CD14-positive monocyte (primary cell): ENCODE measurements around the gene LIMK1. TPM values are rescaled to one million over a fixed set of nuclear protein-coding genes. Genes with fewer than 3 reads are reported as not detected.

ENCODE experiments used
- DNase-seq, 3 donors: peaks; one replicate each; pipeline ENCODE4 v3.0.0-alpha.2; 2011 to 2022
- H2AFZ ChIP-seq: 2 replicates; pipeline ENCODE4 v1.6.0; 2012; ENCODE audit warnings: mild to moderate bottlenecking, low read depth, low read length, inconsistent platforms; ENCODE audit not compliant: insufficient read depth, poor library complexity, severe bottlenecking
- H3K27ac ChIP-seq, 2 donors: 1 replicate in 1 of 2; 2 replicates in 1 of 2; pipeline ENCODE4 v1.5.1; 2012 to 2013; ENCODE audit warnings: low read length in 2 of 2, control low read depth in 1 of 2, inconsistent platforms in 1 of 2, low read depth in 1 of 2, mild to moderate bottlenecking in 1 of 2
- H3K27me3 ChIP-seq, 2 donors: one replicate each; pipeline versions ENCODE4 v1.6.0 to v1.6.1; 2011 to 2013; ENCODE audit warnings: low read length in 2 of 2; ENCODE audit not compliant: control insufficient read depth in 2 of 2, insufficient read depth in 2 of 2
- H3K36me3 ChIP-seq, 2 donors: replicated peaks in 1 of 2; 1 replicate in 1 of 2; 2 replicates in 1 of 2; pipeline versions ENCODE4 v1.5.1 to v1.6.1; 2012 to 2013; ENCODE audit warnings: low read length in 2 of 2, control low read depth in 1 of 2, inconsistent platforms in 1 of 2, mild to moderate bottlenecking in 1 of 2; ENCODE audit not compliant: insufficient read depth in 2 of 2, control insufficient read depth in 1 of 2
- H3K4me1 ChIP-seq, 2 donors: 1 replicate in 1 of 2; 2 replicates in 1 of 2; pipeline versions ENCODE4 v1.5.1 to v1.6.1; 2012 to 2013; ENCODE audit warnings: low read length in 2 of 2, control low read depth in 1 of 2, inconsistent platforms in 1 of 2, mild to moderate bottlenecking in 1 of 2, moderate library complexity in 1 of 2; ENCODE audit not compliant: insufficient read depth in 2 of 2, control insufficient read depth in 1 of 2
- H3K4me2 ChIP-seq: replicated peaks from 2 replicates; pipeline ENCODE3; 2012; ENCODE audit warnings: low read length, moderate library complexity, mild to moderate bottlenecking; ENCODE audit not compliant: poor library complexity, severe bottlenecking; ENCODE audit errors: extremely low read depth
- H3K4me3 ChIP-seq, 3 experiments: fragments of 200-600 bp in 1 of 3; sonication (generic) in 1 of 3; replicated peaks in 1 of 3; 1 replicate in 2 of 3; 2 replicates in 1 of 3; pipeline ENCODE4 v1.5.1; 2011 to 2013; ENCODE audit warnings: low read length in 3 of 3, mild to moderate bottlenecking in 3 of 3, control low read depth in 2 of 3, low read depth in 2 of 3, inconsistent platforms in 1 of 3, moderate library complexity in 1 of 3
- H3K79me2 ChIP-seq: 2 replicates; pipeline ENCODE4 v1.6.0; 2012; ENCODE audit warnings: mild to moderate bottlenecking, control low read depth, inconsistent platforms, low read length, moderate library complexity; ENCODE audit not compliant: insufficient read depth
- H3K9ac ChIP-seq: 2 replicates; pipeline ENCODE4 v1.6.0; 2017; ENCODE audit warnings: low read length, mild to moderate bottlenecking; ENCODE audit not compliant: insufficient read depth, poor library complexity, severe bottlenecking
- H3K9me3 ChIP-seq, 2 donors: replicated peaks in 1 of 2; 1 replicate in 1 of 2; 2 replicates in 1 of 2; pipeline versions ENCODE4 v1.5.1 to v1.6.1; 2012 to 2013; ENCODE audit warnings: low read length in 2 of 2, control low read depth in 1 of 2; ENCODE audit not compliant: control insufficient read depth in 1 of 2, insufficient read depth in 1 of 2
- H4K20me1 ChIP-seq: 2 replicates; pipeline ENCODE4 v1.6.0; 2012; ENCODE audit warnings: mild to moderate bottlenecking, low read length, control low read depth, moderate library complexity; ENCODE audit not compliant: insufficient read depth
- H3K27ac Mint-ChIP-seq, 7 donors: one replicate each; pipeline ENCODE4 v1.8.0; 2020; ENCODE audit warnings: mild to moderate bottlenecking in 7 of 7, mixed read lengths in 7 of 7, moderate library complexity in 6 of 7, inconsistent platforms in 2 of 7
- H3K27me3 Mint-ChIP-seq, 3 donors: one replicate each; pipeline ENCODE4 v1.8.0; 2021 to 2022; ENCODE audit warnings: low read depth in 3 of 3, mild to moderate bottlenecking in 3 of 3, mixed read lengths in 3 of 3, moderate library complexity in 3 of 3, inconsistent platforms in 1 of 3
- H3K36me3 Mint-ChIP-seq, 2 donors: one replicate each; pipeline ENCODE4 v1.8.0; 2020; ENCODE audit warnings: mixed read lengths in 2 of 2, inconsistent platforms in 1 of 2, mild to moderate bottlenecking in 1 of 2
- H3K4me1 Mint-ChIP-seq: one replicate; pipeline ENCODE4 v1.8.0; 2020; ENCODE audit warnings: mild to moderate bottlenecking, mixed read lengths
- H3K4me3 Mint-ChIP-seq, 2 donors: one replicate each; pipeline ENCODE4 v1.8.0; 2020; ENCODE audit warnings: mild to moderate bottlenecking in 2 of 2, mixed read lengths in 2 of 2, moderate library complexity in 1 of 2
- H3K9me3 Mint-ChIP-seq, 7 donors: one replicate each; pipeline ENCODE4 v1.8.0; 2020 to 2022; ENCODE audit warnings: mixed read lengths in 7 of 7, mild to moderate bottlenecking in 6 of 7, moderate library complexity in 6 of 7, inconsistent platforms in 2 of 7
- CTCF ChIP-seq: fragments of 200-600 bp; IDR thresholded peaks from one replicate; pipeline ENCODE4 v1.8.0; 2022; ENCODE audit warnings: antibody characterized with exemption, mild to moderate bottlenecking
- WGBS: methylation state at CpG from one replicate; pipeline ENCODE4 v1.1.5; 2013; ENCODE audit warnings: missing lambda C conversion rate; ENCODE audit not compliant: insufficient coverage; 5-methylcytosine and 5-hydroxymethylcytosine counted together
- intact Hi-C, 2 donors: fragments of 100-400 bp; cut with micrococcal nuclease; formaldehyde crosslinking; loops; one replicate each; pipeline versions ENCODE4 v1.15.0 to v1.15.1; 2023
- polyA minus RNA-seq: library from RNA; depleted of rRNA, polyadenylated mRNA; stranded (reverse); fragments of >200 nt; gene quantifications from 2 replicates; pipeline ENCODE4 v1.2.3, GENCODE V29; 2012
- polyA plus RNA-seq, 3 donors: library from polyadenylated mRNA; depleted of rRNA in 1 of 3; unstranded in 2 of 3; stranded (reverse) in 1 of 3; fragments of 300-500 nt in 2 of 3; fragments of >200 nt in 1 of 3; fragmentation: Illumina TruSeq in 2 of 3; gene quantifications; 1 replicate in 2 of 3; 2 replicates in 1 of 3; pipeline ENCODE4 v1.2.3, GENCODE V29; 2012 to 2021
- total RNA-seq, 12 experiments: library from RNA in 1 of 12; stranded (reverse) in 1 of 12; fragments of 120-200 nt in 1 of 12; gene quantifications; one replicate each; pipeline ENCODE4 v1.2.4 and lab custom pipeline; 2013 to 2026; ENCODE audit warnings: mixed read lengths in 6 of 12, inconsistent platforms in 1 of 12

LIMK1 gene
- 31.3 TPM for total RNA-seq (2013)
- polyA plus RNA-seq (10 to 100 TPM; 12.6 to 30.2 (median 13.9) TPM), polyA minus RNA-seq (37.0 and 68.5 TPM in 2 replicates), total RNA-seq (lab: John Stamatoyannopoulos, UW) (2.9 to 29.6 (median 22.4) reads per million in 11 experiments)

DNA sequence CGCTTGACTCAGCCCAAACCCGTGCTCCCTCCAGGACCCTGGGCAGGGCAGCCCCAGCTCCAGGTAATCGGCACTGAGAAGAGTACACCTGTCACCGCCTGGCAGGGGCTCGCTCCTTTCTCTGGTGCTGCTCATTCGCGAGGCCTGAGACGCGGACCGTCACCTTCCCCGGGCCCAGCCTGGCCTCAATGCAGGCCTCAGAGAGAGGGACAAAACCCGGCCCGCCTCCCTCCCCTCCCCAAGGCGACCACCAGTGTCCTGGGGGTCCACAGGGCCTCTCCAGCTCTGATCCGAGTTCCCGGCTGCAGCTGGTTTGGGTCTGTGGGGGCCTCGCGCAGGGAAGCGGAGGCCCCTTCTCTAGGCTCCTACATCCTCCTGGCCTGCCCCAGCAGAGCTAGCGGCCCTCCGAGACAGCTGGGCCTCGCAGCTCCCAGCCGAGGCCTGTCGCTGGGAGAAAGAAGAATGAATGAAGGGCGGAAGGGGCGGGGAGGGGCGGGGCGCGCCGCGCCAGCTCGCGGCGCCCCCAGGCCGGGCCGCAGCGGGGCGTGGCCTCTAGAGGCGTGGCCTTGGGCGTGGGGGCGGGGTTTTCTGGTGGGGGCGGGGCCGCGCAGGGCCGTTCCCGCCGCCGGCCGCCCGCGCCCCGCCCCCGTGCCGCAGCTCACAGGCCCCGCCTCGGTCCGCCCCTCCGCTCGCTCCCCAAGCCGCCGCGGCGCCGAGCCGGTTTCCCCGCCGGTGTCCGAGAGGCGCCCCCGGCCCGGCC lies at the start of gene LIMK1:
LIMK1 (plus strand) TSS at position 688 of the 760 bp plus-strand sequence. CDS start 187 bp downstream, outside the sequence.
- peak within 1 kb of the TSS; percentile 70 for H3K9ac ChIP-seq
- peak within 1 kb of the TSS; percentile 85 to 90 for H3K4me3 Mint-ChIP-seq
- no peaks in the 10 kb centered on the region for H3K36me3 ChIP-seq
- no peaks in the 10 kb centered on the region for H3K9me3 Mint-ChIP-seq
- no peaks in the 10 kb centered on the region for H3K9me3 ChIP-seq
- H3K4me2 ChIP-seq, result peak within 1 kb of the TSS; percentile 90
- H3K27ac ChIP-seq, result peak within 1 kb of the TSS in 1 of 2 donors; percentile 45
- H3K27me3 Mint-ChIP-seq, result peaks cover 0 to 3% (median 2%) of the 10 kb centered on the region in 3 donors
- H3K4me1 Mint-ChIP-seq, result peaks cover 11% of the 10 kb centered on the region
- intact Hi-C loops, result no loop called here
- TF ChIP-seq CTCF, result no peak
- WGBS, result 16% methylated on average over 48 of the region's 71 CpGs
- peaks cover 5 to 23% of the 10 kb centered on the region in 2 donors for H3K36me3 Mint-ChIP-seq
- H3K79me2 ChIP-seq, result no peaks in the 10 kb centered on the region
- H2AFZ ChIP-seq, result peak within 1 kb of the TSS; percentile 89
- peak within 1 kb of the TSS in 5 of 7 donors; percentile 8 to 76 (median 54) for H3K27ac Mint-ChIP-seq
- peak; percentile 64 to 74 (median 70) for DNase-seq
- H3K4me1 ChIP-seq, result peaks cover 13 to 18% of the 10 kb centered on the region in 2 donors
- peaks cover 4% of the 10 kb centered on the region for H4K20me1 ChIP-seq
- H3K4me3 ChIP-seq, result peak within 1 kb of the TSS; percentile 42 to 76 (median 43)
- no peaks in the 10 kb centered on the region for H3K27me3 ChIP-seq

GRCh38 chr7:74037609-74038008 lies 46.0 kb upstream of the LIMK1 start:
- H3K4me2 ChIP-seq, result no peak overlapping the region
- no peak overlapping the region for H2AFZ ChIP-seq
- Mint-ChIP-seq H3K9me3 (peaks cover 0 to 2% (median 0%) of the 10 kb centered on the region in 7 donors), H3K36me3 (no peaks in the 10 kb centered on the region), H3K4me1 (no peaks in the 10 kb centered on the region), H3K27me3 (peaks cover 6 to 10% (median 8%) of the 10 kb centered on the region in 3 donors), H3K4me3 (no peak overlapping the region), H3K27ac (no peak overlapping the region)
- WGBS, result 96% methylated on average over 5 of the region's 8 CpGs
- no peak overlapping the region for H3K27ac ChIP-seq
- H4K20me1 ChIP-seq, result no peaks in the 10 kb centered on the region
- peak overlapping the region; percentile 15 for H3K9ac ChIP-seq
- H3K4me3 ChIP-seq, result no peak overlapping the region
- no peak for TF ChIP-seq CTCF
- no peaks in the 10 kb centered on the region for H3K79me2 ChIP-seq
- no peaks in the 10 kb centered on the region for H3K27me3 ChIP-seq
- intact Hi-C loops, result no loop called here
- no peaks in the 10 kb centered on the region for H3K4me1 ChIP-seq
- no peaks in the 10 kb centered on the region for H3K9me3 ChIP-seq
- no peaks in the 10 kb centered on the region for H3K36me3 ChIP-seq
- DNase-seq, result no peak
